H9 (cell line): ENCODE data around the gene GXYLT2. TPM values are rescaled to one million over a fixed set of nuclear protein-coding genes. Genes with fewer than 3 reads are reported as not detected.

ENCODE experiments used
- DNase-seq: peaks from one replicate; pipeline ENCODE4 v3.0.0-alpha.2; 2017
- H2AFZ ChIP-seq: one replicate; pipeline ENCODE4 v1.6.1; 2013; ENCODE audit warnings: mild to moderate bottlenecking, low read length, control low read depth, moderate library complexity
- H2AK5ac ChIP-seq: 2 replicates; pipeline ENCODE4 v1.6.1; 2013; ENCODE audit warnings: low read length, control low read depth, mixed read lengths; ENCODE audit not compliant: insufficient read length
- H2BK120ac ChIP-seq: one replicate; pipeline ENCODE4 v1.6.1; 2013; ENCODE audit warnings: low read depth, mild to moderate bottlenecking, low read length, control low read depth, inconsistent platforms; ENCODE audit not compliant: poor library complexity, severe bottlenecking
- H2BK12ac ChIP-seq: 2 replicates; pipeline ENCODE4 v1.6.1; 2013; ENCODE audit warnings: low read length, control low read depth, mixed read lengths, low read depth; ENCODE audit not compliant: insufficient read length
- H2BK15ac ChIP-seq: 2 replicates; pipeline ENCODE4 v1.6.1; 2013; ENCODE audit warnings: low read depth, low read length, control low read depth
- H2BK20ac ChIP-seq: one replicate; pipeline ENCODE4 v1.6.1; 2013; ENCODE audit warnings: low read depth, mild to moderate bottlenecking, low read length, control low read depth, inconsistent platforms; ENCODE audit not compliant: poor library complexity, severe bottlenecking
- H2BK5ac ChIP-seq: 2 replicates; pipeline ENCODE4 v1.6.1; 2013; ENCODE audit warnings: low read length, control low read depth, mixed read lengths; ENCODE audit not compliant: insufficient read length
- H3K14ac ChIP-seq: 2 replicates; pipeline ENCODE4 v1.6.1; 2013; ENCODE audit warnings: low read length, control low read depth; ENCODE audit not compliant: insufficient read depth
- H3K18ac ChIP-seq: 2 replicates; pipeline ENCODE4 v1.6.1; 2013; ENCODE audit warnings: low read depth, mild to moderate bottlenecking, mixed read lengths, low read length, control low read depth; ENCODE audit not compliant: insufficient read length
- H3K23ac ChIP-seq: 2 replicates; pipeline ENCODE4 v1.6.1; 2013; ENCODE audit warnings: low read length, control low read depth, mixed read lengths, low read depth; ENCODE audit not compliant: insufficient read length
- H3K23me2 ChIP-seq: 2 replicates; pipeline ENCODE4 v1.6.1; 2013; ENCODE audit warnings: low read depth, mild to moderate bottlenecking, mixed read lengths, low read length, control low read depth; ENCODE audit not compliant: insufficient read length, poor library complexity, severe bottlenecking
- H3K27ac ChIP-seq: 2 replicates; pipeline ENCODE4 v1.5.1; 2013; ENCODE audit warnings: low read length, control low read depth, mixed read lengths, low read depth; ENCODE audit not compliant: insufficient read length
- H3K27me3 ChIP-seq: 2 replicates; pipeline ENCODE4 v1.6.1; 2013; ENCODE audit warnings: low read length, control low read depth, inconsistent platforms; ENCODE audit not compliant: insufficient read depth
- H3K4ac ChIP-seq: 2 replicates; pipeline ENCODE4 v1.6.1; 2013; ENCODE audit warnings: low read depth, mild to moderate bottlenecking, control low read depth, inconsistent platforms, low read length, moderate library complexity
- H3K4me1 ChIP-seq: 2 replicates; pipeline ENCODE4 v1.6.1; 2013; ENCODE audit warnings: low read length, control low read depth, inconsistent platforms; ENCODE audit not compliant: insufficient read depth
- H3K4me2 ChIP-seq: 2 replicates; pipeline ENCODE4 v1.6.1; 2013; ENCODE audit warnings: low read length, control low read depth, mixed read lengths; ENCODE audit not compliant: insufficient read length, insufficient read depth
- H3K56ac ChIP-seq: 2 replicates; pipeline ENCODE4 v1.6.1; 2013; ENCODE audit warnings: low read depth, mild to moderate bottlenecking, mixed read lengths, low read length, control low read depth; ENCODE audit not compliant: insufficient read length
- H3K79me1 ChIP-seq: 2 replicates; pipeline ENCODE4 v1.6.1; 2013; ENCODE audit warnings: low read depth, mild to moderate bottlenecking, moderate library complexity, low read length, control low read depth, inconsistent platforms; ENCODE audit not compliant: insufficient read depth, poor library complexity, severe bottlenecking
- H3K79me2 ChIP-seq: 2 replicates; pipeline ENCODE4 v1.6.1; 2013; ENCODE audit warnings: low read length, control low read depth, inconsistent platforms; ENCODE audit not compliant: insufficient read depth
- H3K9ac ChIP-seq: 2 replicates; pipeline ENCODE4 v1.6.1; 2013; ENCODE audit warnings: low read length, control low read depth, mixed read lengths; ENCODE audit not compliant: insufficient read length; ENCODE audit errors: extremely low read depth
- H3K9me3 ChIP-seq: one replicate; pipeline ENCODE4 v1.6.1; 2013; ENCODE audit warnings: low read depth, low read length, inconsistent platforms; ENCODE audit not compliant: control insufficient read depth
- H3T11ph ChIP-seq: one replicate; pipeline ENCODE4 v1.6.1; 2013; ENCODE audit warnings: mild to moderate bottlenecking, low read length, control low read depth, inconsistent platforms
- H4K20me1 ChIP-seq: one replicate; pipeline ENCODE4 v1.6.1; 2013; ENCODE audit not compliant: control insufficient read depth, insufficient read length, insufficient read depth
- H4K5ac ChIP-seq: 2 replicates; pipeline ENCODE4 v1.6.1; 2013; ENCODE audit warnings: low read depth, mild to moderate bottlenecking, mixed read lengths, low read length, control low read depth; ENCODE audit not compliant: insufficient read length
- H4K8ac ChIP-seq: replicated peaks from 2 replicates; pipeline ENCODE4 v1.6.1; 2013; ENCODE audit warnings: low read length, control low read depth, mixed read lengths, low read depth; ENCODE audit not compliant: insufficient read length
- H4K91ac ChIP-seq: 2 replicates; pipeline ENCODE4 v1.6.1; 2013; ENCODE audit warnings: low read depth, mild to moderate bottlenecking, moderate library complexity, mixed read lengths, low read length, control low read depth; ENCODE audit not compliant: insufficient read length
- H3K27ac Mint-ChIP-seq, 3 experiments: 2 replicates in 2 of 3; 3 replicates in 1 of 3; pipeline ENCODE4 v1.8.0; 2020 to 2021; ENCODE audit warnings: mixed read lengths in 3 of 3, mild to moderate bottlenecking in 1 of 3, moderate library complexity in 1 of 3
- H3K27me3 Mint-ChIP-seq: 2 replicates; pipeline ENCODE4 v1.8.0; 2021; ENCODE audit warnings: low read depth, mild to moderate bottlenecking, moderate library complexity, mixed read lengths
- H3K36me3 Mint-ChIP-seq, 3 experiments: 2 replicates in 2 of 3; 3 replicates in 1 of 3; pipeline ENCODE4 v1.8.0; 2020 to 2021; ENCODE audit warnings: low read depth in 3 of 3, mixed read lengths in 3 of 3; ENCODE audit not compliant: insufficient read depth in 1 of 3
- H3K4me1 Mint-ChIP-seq, 2 experiments: 2 replicates each; pipeline ENCODE4 v1.8.0; 2020; ENCODE audit warnings: mixed read lengths in 2 of 2
- H3K4me3 Mint-ChIP-seq, 2 experiments: 2 replicates in 1 of 2; 3 replicates in 1 of 2; pipeline ENCODE4 v1.8.0; 2020 to 2021; ENCODE audit warnings: mild to moderate bottlenecking in 2 of 2, mixed read lengths in 2 of 2, moderate library complexity in 1 of 2
- H3K9me3 Mint-ChIP-seq, 2 experiments: 2 replicates in 1 of 2; 3 replicates in 1 of 2; pipeline ENCODE4 v1.8.0; 2020; ENCODE audit warnings: mild to moderate bottlenecking in 2 of 2, mixed read lengths in 2 of 2, moderate library complexity in 1 of 2
- WGBS: extraction: QIAGEN DNeasy Blood & Tissue Kit; methylation state at CpG from one replicate; pipeline ENCODE4 v1.1.7; 2013; ENCODE audit warnings: missing lambda C conversion rate, low lambda C conversion rate, mixed read lengths; ENCODE audit not compliant: insufficient read length; ENCODE audit errors: extremely low coverage; 5-methylcytosine and 5-hydroxymethylcytosine counted together
- total RNA-seq: library from RNA; stranded (reverse); gene quantifications from 2 replicates; pipeline ENCODE4 v1.2.1, GENCODE V29; 2021
- TF ChIP-seq, protein P1 (sequence below): fragments of 200-600 bp; sonication (generic); conservative IDR thresholded peaks from 3 replicates; pipeline ENCODE4 v1.8.0; 2021; ENCODE audit warnings: antibody characterized with exemption, mild to moderate bottlenecking

The GXYLT2 gene
- total RNA-seq, 1 experiment from 2014 or later = 2.0 TPM

DNA sequence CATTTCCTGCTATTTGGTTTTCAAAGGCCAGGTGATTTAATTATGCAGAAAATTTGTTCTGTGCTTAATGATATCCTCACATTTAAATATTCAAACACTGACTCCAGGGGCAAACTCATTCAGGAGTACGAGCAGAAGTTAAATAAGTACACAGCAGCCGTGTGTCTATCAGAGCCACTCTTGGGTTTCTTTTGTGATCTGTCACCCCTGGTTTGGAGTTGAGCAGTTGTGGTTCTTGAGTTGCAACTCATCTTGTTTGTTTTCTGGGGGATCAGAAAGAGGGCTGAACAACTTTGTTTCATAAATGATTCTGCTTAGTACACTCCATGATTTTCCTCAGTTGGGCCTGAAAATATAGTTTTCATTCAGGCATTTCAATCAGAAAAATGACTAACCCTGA, 83.1 kb downstream of the GXYLT2 start:
- Histone ChIP-seq H3K23me2 (no peaks in the 10 kb centered on the region), H3K23ac (no peak overlapping the region), H2AFZ (no peak overlapping the region), H3K27me3 (no peaks in the 10 kb centered on the region), H3K4me2 (no peak overlapping the region), H4K8ac (no peak overlapping the region), H2BK20ac (no peak overlapping the region), H3K56ac (no peak overlapping the region), H2BK12ac (no peak overlapping the region), H3K9me3 (no peaks in the 10 kb centered on the region), H2AK5ac (no peak overlapping the region), H3K4me1 (no peaks in the 10 kb centered on the region; the same call in 1 of the 2 replicates), H3K79me1 (no peaks in the 10 kb centered on the region), H3K18ac (no peak overlapping the region), H4K5ac (no peak overlapping the region), H3K14ac (no peak overlapping the region), H4K91ac (no peak overlapping the region), H3K27ac (no peak overlapping the region), H2BK15ac (no peak overlapping the region), H3K9ac (no peak overlapping the region), H2BK120ac (no peak overlapping the region), H2BK5ac (no peak overlapping the region), H3K79me2 (no peaks in the 10 kb centered on the region), H3K4ac (no peak overlapping the region), H3T11ph (no peak overlapping the region), H4K20me1 (no peaks in the 10 kb centered on the region)
- no peaks in the 10 kb centered on the region; a peak in 1 of 5 replicates for H3K9me3 Mint-ChIP-seq
- peaks cover 0 to 4% (median 0%) of the 10 kb centered on the region in 3 experiments; a peak in 2 of 7 replicates for H3K36me3 Mint-ChIP-seq
- no peak overlapping the region; a peak in 1 of 7 replicates for H3K27ac Mint-ChIP-seq
- H3K4me3 Mint-ChIP-seq = no peak overlapping the region
- no peak for DNase-seq
- TF ChIP-seq, protein P1, sequence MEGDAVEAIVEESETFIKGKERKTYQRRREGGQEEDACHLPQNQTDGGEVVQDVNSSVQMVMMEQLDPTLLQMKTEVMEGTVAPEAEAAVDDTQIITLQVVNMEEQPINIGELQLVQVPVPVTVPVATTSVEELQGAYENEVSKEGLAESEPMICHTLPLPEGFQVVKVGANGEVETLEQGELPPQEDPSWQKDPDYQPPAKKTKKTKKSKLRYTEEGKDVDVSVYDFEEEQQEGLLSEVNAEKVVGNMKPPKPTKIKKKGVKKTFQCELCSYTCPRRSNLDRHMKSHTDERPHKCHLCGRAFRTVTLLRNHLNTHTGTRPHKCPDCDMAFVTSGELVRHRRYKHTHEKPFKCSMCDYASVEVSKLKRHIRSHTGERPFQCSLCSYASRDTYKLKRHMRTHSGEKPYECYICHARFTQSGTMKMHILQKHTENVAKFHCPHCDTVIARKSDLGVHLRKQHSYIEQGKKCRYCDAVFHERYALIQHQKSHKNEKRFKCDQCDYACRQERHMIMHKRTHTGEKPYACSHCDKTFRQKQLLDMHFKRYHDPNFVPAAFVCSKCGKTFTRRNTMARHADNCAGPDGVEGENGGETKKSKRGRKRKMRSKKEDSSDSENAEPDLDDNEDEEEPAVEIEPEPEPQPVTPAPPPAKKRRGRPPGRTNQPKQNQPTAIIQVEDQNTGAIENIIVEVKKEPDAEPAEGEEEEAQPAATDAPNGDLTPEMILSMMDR = no peak
- H3K4me1 Mint-ChIP-seq = peaks cover 15 to 19% of the 10 kb centered on the region in 2 experiments
- H3K27me3 Mint-ChIP-seq = no peaks in the 10 kb centered on the region
- WGBS = no CpG with 5 or more reads among the region's 2 CpGs
